HEK293T (cell line): ENCODE data around the gene DNAH14.

ENCODE experiments used
- BHLHE40 ChIP-seq: fragments of 450-650 bp; IDR thresholded peaks from 2 replicates; pipeline ENCODE4 v1.6.1; 2016; ENCODE audit warnings: mild to moderate bottlenecking, moderate library complexity, borderline replicate concordance
- ELF4 ChIP-seq: fragments of 450-650 bp; IDR thresholded peaks from 2 replicates; pipeline ENCODE4 v1.6.1; 2017; ENCODE audit warnings: antibody characterized with exemption
- FOXA1 ChIP-seq: fragments of 450-650 bp; IDR thresholded peaks from 2 replicates; pipeline ENCODE4 v1.6.1; 2016; ENCODE audit warnings: mild to moderate bottlenecking
- FOXM1 ChIP-seq: fragments of 450-650 bp; IDR thresholded peaks from 2 replicates; pipeline ENCODE4 v1.6.1; 2017; ENCODE audit warnings: mild to moderate bottlenecking, borderline replicate concordance
- HDGF ChIP-seq: fragments of 450-650 bp; IDR thresholded peaks from 2 replicates; pipeline ENCODE4 v1.6.1; 2017; ENCODE audit warnings: antibody characterized with exemption, borderline replicate concordance
- L3MBTL2 ChIP-seq: fragments of 450-650 bp; conservative IDR thresholded peaks from 2 replicates; pipeline ENCODE4 v1.6.1; 2016; ENCODE audit warnings: mild to moderate bottlenecking
- LEF1 ChIP-seq: fragments of 450-650 bp; IDR thresholded peaks from 2 replicates; pipeline ENCODE4 v1.6.1; 2017; ENCODE audit warnings: mild to moderate bottlenecking, borderline replicate concordance
- NFRKB ChIP-seq: fragments of 450-650 bp; IDR thresholded peaks from 2 replicates; pipeline ENCODE4 v1.6.1; 2016; ENCODE audit warnings: mild to moderate bottlenecking, moderate library complexity
- SP1 ChIP-seq: fragments of 450-650 bp; IDR thresholded peaks from 2 replicates; pipeline ENCODE4 v1.6.1; 2017
- SUZ12 ChIP-seq: fragments of 450-650 bp; IDR thresholded peaks from 2 replicates; pipeline ENCODE4 v1.6.1; 2016; ENCODE audit warnings: mild to moderate bottlenecking
- TARDBP ChIP-seq: fragments of 450-650 bp; IDR thresholded peaks from 2 replicates; pipeline ENCODE4 v1.6.1; 2016
- ZNF384 ChIP-seq: fragments of 450-650 bp; IDR thresholded peaks from 2 replicates; pipeline ENCODE4 v1.6.1; 2016
- TF ChIP-seq, protein P1 (sequence below): fragments of 450-650 bp; IDR thresholded peaks from 2 replicates; pipeline ENCODE4 v1.6.1; 2016

DNA sequence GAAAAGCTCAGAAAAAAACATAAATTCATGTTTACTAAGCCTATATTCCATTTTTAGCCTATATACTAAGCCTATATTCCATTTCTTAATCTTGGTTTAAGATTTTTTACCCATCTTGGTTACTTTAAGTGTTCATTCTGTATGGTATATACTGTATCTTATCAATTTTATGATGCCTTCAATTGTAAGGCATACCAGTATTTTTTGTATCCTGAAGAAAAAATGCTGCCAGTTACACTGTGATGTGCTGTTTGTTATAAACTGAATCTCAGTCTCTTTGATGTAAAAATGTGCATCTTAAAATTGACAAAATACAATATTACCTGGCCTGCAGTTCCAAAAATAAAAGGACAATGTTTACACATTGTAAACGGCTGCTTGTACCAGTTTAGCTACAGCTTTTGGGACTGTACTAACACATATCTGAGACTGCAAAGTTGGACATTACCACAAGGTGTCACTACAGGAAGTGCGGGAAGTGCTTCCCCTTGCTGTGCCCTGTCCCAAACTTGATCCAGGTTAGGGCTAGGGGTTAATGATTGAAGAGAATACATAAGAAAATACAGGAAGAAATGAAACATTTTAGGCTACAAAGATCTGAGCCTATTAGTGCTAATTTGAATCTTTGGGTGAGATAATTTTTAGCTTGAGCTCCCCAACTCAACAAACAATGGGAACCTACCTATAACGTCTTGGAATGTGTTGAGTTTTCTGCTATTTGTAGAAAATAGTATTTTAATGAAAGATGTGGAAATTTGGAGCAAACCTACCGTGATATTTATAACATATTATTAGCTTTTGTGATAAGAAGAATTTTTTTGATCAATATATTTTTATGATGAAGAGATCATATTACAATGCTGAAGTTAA lies 389.5 kb downstream of the DNAH14 start:
- no peak for TF ChIP-seq SP1
- TF ChIP-seq L3MBTL2 = no peak
- TF ChIP-seq NFRKB = no peak
- TF ChIP-seq, protein P1, sequence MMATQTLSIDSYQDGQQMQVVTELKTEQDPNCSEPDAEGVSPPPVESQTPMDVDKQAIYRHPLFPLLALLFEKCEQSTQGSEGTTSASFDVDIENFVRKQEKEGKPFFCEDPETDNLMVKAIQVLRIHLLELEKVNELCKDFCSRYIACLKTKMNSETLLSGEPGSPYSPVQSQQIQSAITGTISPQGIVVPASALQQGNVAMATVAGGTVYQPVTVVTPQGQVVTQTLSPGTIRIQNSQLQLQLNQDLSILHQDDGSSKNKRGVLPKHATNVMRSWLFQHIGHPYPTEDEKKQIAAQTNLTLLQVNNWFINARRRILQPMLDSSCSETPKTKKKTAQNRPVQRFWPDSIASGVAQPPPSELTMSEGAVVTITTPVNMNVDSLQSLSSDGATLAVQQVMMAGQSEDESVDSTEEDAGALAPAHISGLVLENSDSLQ = no peak
- no peak for TF ChIP-seq ELF4
- no peak for TF ChIP-seq BHLHE40
- TF ChIP-seq SUZ12 = no peak
- TF ChIP-seq FOXM1 = no peak
- no peak for TF ChIP-seq ZNF384
- no peak for TF ChIP-seq FOXA1
- no peak for TF ChIP-seq TARDBP
- no peak for TF ChIP-seq HDGF
- no peak for TF ChIP-seq LEF1
